SH-SY5Y (cell line): ENCODE results near the gene RNF121.

ENCODE experiments used
- GATA2 ChIP-seq: IDR thresholded peaks from 2 replicates; pipeline ENCODE4 v1.6.1; 2011; ENCODE audit warnings: mild to moderate bottlenecking, low read depth, low read length
- GATA3 ChIP-seq: IDR thresholded peaks from 2 replicates; pipeline ENCODE4 v1.6.1; 2011; ENCODE audit warnings: low read depth, mild to moderate bottlenecking, low read length, moderate library complexity

DNA sequence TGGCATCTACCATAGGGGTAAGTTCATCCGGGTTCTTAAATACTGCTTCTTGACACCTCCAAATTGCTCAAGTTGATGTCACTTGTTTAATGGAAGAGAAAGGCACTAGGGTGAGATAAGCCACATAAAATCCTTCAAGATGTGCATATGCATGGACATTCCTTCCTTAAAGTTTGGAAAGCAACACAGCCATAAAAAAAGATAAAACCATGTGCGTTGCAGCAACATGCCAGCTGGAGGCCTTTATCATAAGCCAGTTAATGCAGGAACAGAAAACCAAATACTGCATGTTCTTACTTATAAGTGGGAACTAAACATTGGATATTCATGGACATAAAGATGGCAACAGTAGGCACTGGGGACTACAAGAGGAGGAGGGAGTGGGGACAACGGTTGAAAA lies 61.9 kb downstream of the RNF121 start:
- TF ChIP-seq GATA2, result no peak
- no peak for TF ChIP-seq GATA3
